ENCODE data around the gene FMNL1.
A peak's percentile ranks its signal among the peaks of the same experiment; 100 is the strongest.

FMNL1 gene

DNA sequence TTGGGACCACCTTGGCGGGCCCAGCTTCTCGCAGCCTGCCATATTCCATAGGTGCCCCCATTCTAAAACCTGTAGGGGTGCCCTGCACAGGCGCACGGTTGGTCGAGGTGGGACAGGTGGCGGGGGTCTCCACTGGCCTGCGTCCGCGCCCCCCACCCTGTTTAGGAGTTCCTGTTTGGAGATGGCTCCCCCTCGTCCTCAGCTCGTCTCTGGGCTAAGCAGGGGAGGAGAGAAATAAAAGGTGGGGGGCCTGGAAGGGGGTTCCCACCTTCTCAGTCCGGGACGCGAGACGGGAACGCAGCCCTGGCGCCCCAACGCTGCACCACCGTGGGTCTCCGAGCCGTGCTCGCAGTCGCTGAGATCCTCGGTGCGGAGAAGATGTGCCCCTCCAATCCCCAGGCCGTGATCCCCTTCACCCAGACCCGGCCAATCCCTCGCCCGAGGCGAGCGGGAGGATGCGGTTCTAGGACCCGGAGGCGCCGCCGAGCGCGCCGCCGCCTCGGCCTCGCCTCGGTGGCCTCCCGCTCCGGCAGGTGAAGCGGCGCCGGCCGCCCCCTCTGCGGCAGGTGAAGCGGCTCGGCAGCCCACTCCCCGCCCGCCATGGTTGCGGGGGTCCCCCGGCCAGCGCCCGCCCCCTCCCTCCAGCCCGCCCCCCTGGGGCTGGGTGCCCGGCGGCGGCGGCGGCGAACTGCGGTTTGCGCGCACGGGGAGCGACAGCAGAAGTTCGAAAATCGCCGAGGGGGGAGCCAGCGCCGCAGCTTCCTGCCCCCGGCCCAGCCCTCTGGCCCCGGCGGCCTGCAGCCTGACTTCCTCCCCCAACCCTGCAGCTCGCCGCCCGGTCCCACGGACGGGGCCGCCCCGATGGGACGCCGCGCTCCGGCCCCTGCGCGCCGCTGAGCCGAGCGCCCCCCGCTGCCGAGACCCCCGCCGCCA is at the start of gene FMNL1:
Gene FMNL1 (plus strand): TSS at position 805 of the 933 bp plus-strand sequence. CDS start 240 bp downstream, outside the sequence.
- Histone ChIP-seq H3K4me1 (peaks cover 58 to 76% (median 66%) of the 10 kb centered on the region in 10 experiments), H3K9ac (peak within 1 kb of the TSS; percentile 90 to 99 (median 97)), H3K27ac (peak within 1 kb of the TSS; percentile 90 to 100 (median 99))

GRCh38 chr17:45172232-45172540 is 49.5 kb upstream of the FMNL1 start:
- peaks cover 0 to 11% (median 3%) of the 10 kb centered on the region in 11 experiments; a peak in 4 of 22 replicates for H3K36me3 ChIP-seq
- H3K4me1 ChIP-seq, result peaks cover 49 to 98% (median 67%) of the 10 kb centered on the region in 10 experiments
- peak overlapping the region; percentile 73 to 95 (median 89) for H3K4me2 ChIP-seq
- no peak for TF ChIP-seq Cebpa-rat (IDR thresholded peaks at IDR 0.05)
- no peaks in the 10 kb centered on the region for H3K27me3 ChIP-seq
- H3K9me3 ChIP-seq (replicated peaks in 1 of 11), result no peaks in the 10 kb centered on the region
- H3K9ac ChIP-seq, result peak overlapping the region; percentile 60 to 81 (median 74); a peak in 21 of 22 replicates
- H4K20me1 ChIP-seq, result no peaks in the 10 kb centered on the region
- peak overlapping the region; percentile 68 to 91 (median 82); a peak in 21 of 22 replicates for H3K27ac ChIP-seq
- peak overlapping the region in 7 of 10 experiments; percentile 0 to 62 (median 39); a peak in 7 of 20 replicates for H3K4me3 ChIP-seq

More for the DNA sequence above, at the start of gene FMNL1:
- H3K4me2 ChIP-seq, result peak within 1 kb of the TSS; percentile 98 to 100 (median 100)
- peaks cover 0 to 62% (median 24%) of the 10 kb centered on the region in 11 experiments; a peak in 15 of 22 replicates for H3K36me3 ChIP-seq
- TF ChIP-seq Cebpa-rat (IDR thresholded peaks at IDR 0.05), result no peak
- peak within 1 kb of the TSS; percentile 93 to 100 (median 98) for H3K4me3 ChIP-seq
- H3K9me3 ChIP-seq (replicated peaks in 1 of 11), result no peaks in the 10 kb centered on the region
- H4K20me1 ChIP-seq, result peaks cover 0 to 41% (median 12%) of the 10 kb centered on the region in 11 experiments; a peak in 9 of 22 replicates
- no peaks in the 10 kb centered on the region for H3K27me3 ChIP-seq

DNA sequence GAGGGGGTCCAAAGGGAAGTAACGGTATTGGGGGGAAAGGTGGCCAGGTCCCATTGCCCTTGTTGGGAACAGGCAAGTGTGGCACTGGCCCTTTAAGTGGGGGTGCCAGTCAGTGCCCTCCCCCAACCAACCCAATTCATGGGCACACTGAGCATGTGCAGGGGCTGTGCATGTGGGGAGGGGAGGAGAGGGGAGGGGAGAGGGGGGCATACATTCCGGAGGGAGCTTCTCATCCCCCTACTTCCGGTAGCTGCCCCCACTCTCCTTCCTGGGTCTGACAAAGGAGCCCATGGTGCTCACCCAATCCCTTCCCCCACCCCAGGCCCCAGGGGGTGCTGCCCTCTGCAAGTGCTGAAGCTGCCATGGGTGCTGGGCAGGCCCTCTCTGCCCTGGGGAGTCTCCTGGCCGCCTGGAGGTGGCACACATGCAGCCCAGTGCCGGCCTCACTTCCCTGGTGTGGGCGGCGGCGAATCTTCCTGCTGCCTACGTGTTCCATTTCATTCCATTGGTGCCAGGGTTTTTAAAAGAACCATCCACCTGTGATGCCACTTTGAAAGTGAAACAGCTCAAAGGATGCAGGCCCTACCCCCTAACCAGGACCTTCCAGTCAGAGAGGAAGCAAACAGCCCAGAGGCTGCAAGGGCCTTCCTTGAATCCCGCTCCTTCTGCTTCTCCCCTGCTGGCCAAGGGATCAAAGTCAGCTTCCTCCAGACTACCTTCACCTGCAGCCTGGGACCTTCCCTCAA is 49.0 kb upstream of the FMNL1 start:
- Histone ChIP-seq H3K27ac (peak overlapping the region; percentile 68 to 91 (median 82)), H3K36me3 (peaks cover 0 to 11% (median 3%) of the 10 kb centered on the region in 11 experiments; a peak in 4 of 22 replicates), H3K9me3 (replicated peaks in 1 of 11) (no peaks in the 10 kb centered on the region), H4K20me1 (no peaks in the 10 kb centered on the region), H3K9ac (peak overlapping the region; percentile 60 to 81 (median 74); a peak in 21 of 22 replicates), H3K27me3 (no peaks in the 10 kb centered on the region), H3K4me3 (peak overlapping the region in 8 of 10 experiments; percentile 27 to 62 (median 40); a peak in 15 of 20 replicates), H3K4me2 (peak overlapping the region; percentile 73 to 95 (median 89)), H3K4me1 (peaks cover 54 to 98% (median 72%) of the 10 kb centered on the region in 10 experiments)
- TF ChIP-seq Cebpa-rat (IDR thresholded peaks at IDR 0.05), result no peak

GRCh38 chr17:45175759-45176115 is 45.9 kb upstream of the FMNL1 start:
- peak overlapping the region in 10 of 11 experiments; percentile 34 to 94 (median 60); a peak in 18 of 22 replicates for H3K4me2 ChIP-seq
- peak overlapping the region in 8 of 11 experiments; percentile 24 to 67 (median 47); a peak in 14 of 22 replicates for H3K27ac ChIP-seq

GRCh38 chr17:45177563-45177962 is 44.1 kb upstream of the FMNL1 start:
- no peak for TF ChIP-seq Cebpa-rat (IDR thresholded peaks at IDR 0.05)
- peaks cover 41 to 64% (median 56%) of the 10 kb centered on the region in 10 experiments for H3K4me1 ChIP-seq
- H3K27ac ChIP-seq, result peak overlapping the region in 8 of 11 experiments; percentile 0 to 47 (median 24); a peak in 11 of 22 replicates

More at GRCh38 chr17:45175759-45176115, 45.9 kb upstream of the FMNL1 start:
- no peaks in the 10 kb centered on the region for H3K27me3 ChIP-seq
- no peak for TF ChIP-seq Cebpa-rat (IDR thresholded peaks at IDR 0.05)
- H3K9ac ChIP-seq, result peak overlapping the region in 3 of 11 experiments; percentile 3 to 34 (median 18); a peak in 3 of 22 replicates
- H4K20me1 ChIP-seq, result no peaks in the 10 kb centered on the region
- no peaks in the 10 kb centered on the region for H3K36me3 ChIP-seq
- H3K4me1 ChIP-seq, result peaks cover 53 to 78% (median 70%) of the 10 kb centered on the region in 10 experiments
- no peaks in the 10 kb centered on the region for H3K9me3 ChIP-seq (replicated peaks in 1 of 11)
- no peak overlapping the region for H3K4me3 ChIP-seq

GRCh38 chr17:45184144-45184543 is 37.5 kb upstream of the FMNL1 start:
- no peaks in the 10 kb centered on the region for H4K20me1 ChIP-seq

More at GRCh38 chr17:45177563-45177962, 44.1 kb upstream of the FMNL1 start:
- Histone ChIP-seq H3K36me3 (no peaks in the 10 kb centered on the region), H4K20me1 (no peaks in the 10 kb centered on the region), H3K9ac (peak overlapping the region in 4 of 11 experiments; percentile 1 to 40 (median 28); a peak in 5 of 22 replicates), H3K9me3 (replicated peaks in 1 of 11) (no peaks in the 10 kb centered on the region), H3K4me2 (peak overlapping the region; percentile 21 to 72 (median 35); a peak in 21 of 22 replicates), H3K4me3 (no peak overlapping the region), H3K27me3 (no peaks in the 10 kb centered on the region)

DNA sequence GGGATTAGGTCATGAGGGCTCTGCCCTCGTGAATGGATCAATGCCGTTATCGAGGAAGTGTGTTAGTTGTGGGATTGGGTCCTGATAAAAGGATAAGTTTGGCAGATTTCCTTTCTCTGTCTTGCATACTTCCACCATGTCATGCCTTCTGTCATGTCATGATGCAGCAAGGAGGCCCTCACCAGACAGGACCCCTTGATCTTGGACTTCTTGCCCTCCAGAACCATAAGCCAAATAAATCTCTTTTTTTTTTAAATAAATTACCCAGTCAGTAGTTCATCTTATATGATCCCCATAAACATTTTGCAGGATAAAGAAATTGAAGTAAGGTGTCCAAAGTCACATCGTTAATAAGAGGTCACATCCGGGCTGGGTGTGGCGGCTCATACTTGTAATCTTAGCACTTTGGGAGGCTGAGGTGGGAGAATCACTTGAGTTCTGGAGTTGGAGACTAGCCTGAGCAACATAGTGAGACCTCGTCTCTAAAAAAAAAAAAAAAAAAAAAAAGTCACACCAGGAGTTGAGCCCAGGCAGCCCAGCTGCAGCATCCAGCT is 34.8 kb upstream of the FMNL1 start:
- Histone ChIP-seq H3K27ac (no peak overlapping the region), H3K36me3 (no peaks in the 10 kb centered on the region), H3K4me2 (no peak overlapping the region)

More at GRCh38 chr17:45184144-45184543, 37.5 kb upstream of the FMNL1 start:
- no peak overlapping the region for H3K27ac ChIP-seq
- H3K9ac ChIP-seq, result no peak overlapping the region
- H3K36me3 ChIP-seq, result no peaks in the 10 kb centered on the region
- H3K9me3 ChIP-seq (replicated peaks in 1 of 11), result no peaks in the 10 kb centered on the region
- H3K4me2 ChIP-seq, result no peak overlapping the region
- peaks cover 7 to 14% (median 10%) of the 10 kb centered on the region in 10 experiments for H3K4me1 ChIP-seq
- H3K4me3 ChIP-seq, result no peak overlapping the region
- H3K27me3 ChIP-seq, result no peaks in the 10 kb centered on the region
- TF ChIP-seq Cebpa-rat (IDR thresholded peaks at IDR 0.05), result no peak

GRCh38 chr17:45189009-45189408 is 32.7 kb upstream of the FMNL1 start:
- TF ChIP-seq Cebpa-rat (IDR thresholded peaks at IDR 0.05), result no peak
- H3K4me1 ChIP-seq, result peaks cover 7 to 34% (median 25%) of the 10 kb centered on the region in 10 experiments; a peak in 19 of 20 replicates

More for the DNA sequence above, 34.8 kb upstream of the FMNL1 start:
- H3K4me3 ChIP-seq, result no peak overlapping the region
- peaks cover 16 to 40% (median 29%) of the 10 kb centered on the region in 10 experiments for H3K4me1 ChIP-seq
- no peaks in the 10 kb centered on the region for H3K9me3 ChIP-seq (replicated peaks in 1 of 11)
- no peaks in the 10 kb centered on the region for H4K20me1 ChIP-seq
- H3K9ac ChIP-seq, result no peak overlapping the region
- H3K27me3 ChIP-seq, result no peaks in the 10 kb centered on the region
- TF ChIP-seq Cebpa-rat (IDR thresholded peaks at IDR 0.05), result no peak

More at GRCh38 chr17:45189009-45189408, 32.7 kb upstream of the FMNL1 start:
- Histone ChIP-seq H3K4me2 (peak overlapping the region in 4 of 11 experiments; percentile 6 to 35 (median 34); a peak in 3 of 22 replicates), H4K20me1 (no peaks in the 10 kb centered on the region), H3K27ac (no peak overlapping the region), H3K36me3 (no peaks in the 10 kb centered on the region), H3K9ac (no peak overlapping the region), H3K4me3 (no peak overlapping the region), H3K9me3 (replicated peaks in 1 of 11) (no peaks in the 10 kb centered on the region), H3K27me3 (no peaks in the 10 kb centered on the region)

Measured in BLaER1 treated with 17β-estradiol and CSF1 and Interleukin-3, amounts not matched to agents 10 nM and 100 nM (cell line).